ENCODE data around the gene RRBP1.

DNA sequence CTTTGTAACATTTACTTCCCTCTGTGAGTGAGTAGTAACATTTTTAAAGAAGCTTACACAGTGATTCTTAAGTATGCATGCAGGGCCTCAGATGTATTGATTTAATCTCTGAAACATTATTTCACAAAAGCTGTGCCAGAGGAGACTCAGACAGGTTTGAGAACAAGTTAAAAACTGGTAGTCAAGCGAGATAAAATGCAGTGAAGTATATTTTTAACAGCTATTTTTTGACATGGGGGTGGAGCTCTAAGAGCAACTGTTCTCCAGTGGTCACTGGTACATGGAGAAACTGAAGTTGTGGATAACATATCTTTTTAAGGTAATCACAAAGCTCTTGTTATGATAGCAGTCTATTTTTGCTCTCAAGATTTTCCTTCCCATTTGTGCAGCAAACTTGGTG is 91.8 kb downstream of the RRBP1 start:
- TF ChIP-seq CTCF (conservative IDR thresholded peaks at IDR 0.05; ENCODE audit: low read length) (no peak), EZH2phosphoT487 (IDR thresholded peaks at IDR 0.05; ENCODE audit: borderline replicate concordance) (no peak)
